DMS79 (cell line): ENCODE data around the gene ANGPT4.
"Not testable (repeated sequence)": the region's sequence is repeated elsewhere in the genome, so short reads cannot be mapped to it uniquely, and the experiment has no call there.

Experiments
- DNase-seq: peaks from one replicate; lab custom pipeline; 2025; lab: John Stamatoyannopoulos, UW

The ANGPT4 gene

GRCh38 chr20:842547-842940, 73.6 kb downstream of the ANGPT4 start:
- no peak for DNase-seq

GRCh38 chr20:841568-842546, 74.3 kb downstream of the ANGPT4 start:
- DNase-seq, result no peak

DNA sequence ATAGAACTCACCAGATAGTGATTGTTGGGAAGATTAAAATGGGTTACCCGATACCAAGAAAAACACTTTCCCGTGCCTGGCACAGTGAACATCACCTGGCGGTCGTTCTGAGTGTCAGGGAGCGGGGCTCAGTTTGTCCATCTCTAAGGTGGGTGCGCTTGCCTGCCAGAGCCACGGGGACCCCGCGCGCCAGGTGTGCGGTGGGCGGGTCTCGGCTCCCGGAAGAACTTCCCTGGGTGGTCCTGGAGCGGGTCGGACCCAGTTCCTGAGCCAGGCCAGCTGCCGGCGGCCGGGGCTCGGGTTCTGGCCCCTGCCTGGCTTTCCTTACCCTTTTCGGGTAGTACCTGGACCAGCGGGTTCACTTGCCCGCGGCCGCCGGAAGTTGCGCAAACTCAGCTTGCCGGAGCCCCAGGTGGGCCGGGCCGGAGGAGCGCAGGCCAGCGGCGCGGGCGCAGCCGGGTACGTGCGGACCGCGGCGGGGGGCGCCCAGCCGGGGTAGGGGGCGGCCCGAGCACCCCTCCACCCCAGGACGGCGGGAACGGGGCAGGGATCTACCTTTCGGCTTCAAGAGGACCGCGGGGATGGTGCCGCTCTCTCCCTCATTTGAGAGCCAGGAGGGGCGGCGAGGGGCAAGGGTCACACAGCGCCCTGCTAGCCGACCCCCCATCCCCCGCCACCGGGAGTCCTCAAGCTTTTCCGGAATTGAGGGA, 75.1 kb downstream of the ANGPT4 start:
- DNase-seq, result no peak

DNA sequence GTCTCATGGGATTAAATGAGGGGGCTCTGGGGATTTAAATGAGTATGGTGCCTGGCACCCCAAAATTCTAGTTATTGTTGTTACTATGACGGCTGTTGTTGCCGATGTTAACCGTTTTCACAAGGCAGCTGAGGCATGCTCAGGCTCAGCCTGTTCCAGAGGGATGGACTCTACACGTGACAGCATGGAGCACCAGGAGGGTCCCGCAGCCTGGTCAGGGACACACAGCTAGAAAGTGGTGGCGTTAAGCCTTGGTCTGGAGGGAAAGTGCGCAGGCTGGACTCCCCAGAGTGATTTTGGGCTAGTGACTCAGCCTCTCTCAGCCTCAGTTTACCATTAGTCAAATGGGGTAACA, 75.7 kb downstream of the ANGPT4 start:
- DNase-seq, result no peak

GRCh38 chr20:839626-840025, 76.5 kb downstream of the ANGPT4 start:
- DNase-seq, result no peak

DNA sequence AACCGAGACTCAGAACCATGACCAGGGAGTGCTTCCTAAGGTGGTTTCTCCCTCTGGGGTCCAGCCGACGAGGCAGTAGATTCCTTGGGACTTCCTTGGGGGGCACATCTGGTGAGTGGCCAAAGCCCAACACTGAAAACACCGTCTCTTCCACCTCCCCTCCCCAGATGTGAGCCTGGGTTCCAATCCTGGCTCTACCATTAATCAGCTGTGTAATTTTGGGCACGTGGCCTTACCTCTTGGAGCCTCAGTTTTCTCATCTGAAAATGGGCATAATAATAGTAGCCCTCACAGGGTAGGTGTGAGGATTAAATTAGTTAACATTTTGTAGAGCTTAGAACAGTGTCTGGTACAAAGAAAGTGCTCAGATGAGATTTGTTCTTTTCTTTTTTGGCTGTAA, 77.1 kb downstream of the ANGPT4 start:
- no peak for DNase-seq

- no peak for DNase-seq
Measured at GRCh38 chr20:836190-836589, 79.9 kb downstream of the ANGPT4 start.

GRCh38 chr20:835608-836045, 80.5 kb downstream of the ANGPT4 start:
- no peak for DNase-seq

GRCh38 chr20:834151-834746, 81.9 kb downstream of the ANGPT4 start:
- no peak for DNase-seq

DNA sequence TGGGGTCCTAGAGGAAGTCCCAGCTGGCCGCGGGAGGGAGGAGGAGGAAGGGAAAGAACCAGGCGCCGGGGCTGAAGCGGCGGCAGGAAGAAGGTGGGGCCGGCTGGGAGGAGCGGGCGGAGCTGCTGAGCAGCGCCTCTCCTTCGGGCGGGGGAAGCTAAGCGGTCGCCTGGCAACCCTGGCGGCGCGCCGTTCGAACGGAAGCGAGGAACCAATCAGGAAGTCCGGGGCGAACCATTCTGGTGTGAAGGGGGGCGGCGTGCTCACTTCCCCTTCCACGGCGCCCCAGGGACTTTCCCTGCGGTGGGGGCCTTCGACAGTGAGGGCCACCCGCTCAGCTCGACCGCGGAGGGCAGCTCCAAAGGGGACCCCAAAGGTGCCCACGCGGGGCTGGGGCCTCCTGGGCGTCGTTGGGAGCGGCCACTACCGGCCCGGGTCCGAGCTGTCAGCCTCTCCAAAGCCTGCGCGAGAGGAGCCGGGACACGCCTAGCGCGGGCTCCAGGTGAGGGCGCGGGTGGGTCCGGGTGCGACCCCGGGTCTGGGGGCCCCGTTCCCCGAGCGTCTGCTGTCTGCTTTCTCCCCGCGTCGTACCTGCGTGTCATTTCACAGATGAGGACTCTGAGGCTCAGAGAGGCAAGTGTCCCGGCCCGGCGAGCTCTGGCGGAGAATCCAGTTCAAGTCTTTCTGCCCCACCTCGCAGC, 82.5 kb downstream of the ANGPT4 start, which contains the start of gene FAM110A:
Gene FAM110A (plus strand): TSS at position 266 of the 701 bp plus-strand sequence. CDS start 11,090 bp downstream, outside the sequence.
- DNase-seq, result peak; percentile 76

DNA sequence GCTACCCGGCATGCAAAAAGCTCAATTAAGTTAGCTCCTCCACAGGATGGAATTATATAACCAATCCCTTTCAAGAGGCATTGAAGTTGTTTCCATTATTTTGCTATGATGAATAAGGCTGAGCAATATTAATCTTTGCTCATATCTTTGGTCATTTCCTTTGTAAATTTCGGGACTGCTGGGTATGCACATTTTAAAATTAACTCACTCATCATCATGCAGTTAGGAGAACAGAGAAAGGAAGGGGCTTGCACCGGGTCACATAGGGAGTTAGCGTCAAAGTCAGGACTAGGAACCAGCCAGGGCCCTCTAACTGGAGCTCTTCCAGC, 83.0 kb downstream of the ANGPT4 start:
- DNase-seq, result no peak

- no peak for DNase-seq
Measured at GRCh38 chr20:831956-832355, 84.2 kb downstream of the ANGPT4 start.

GRCh38 chr20:831251-831650, 84.9 kb downstream of the ANGPT4 start:
- DNase-seq, result no peak

DNA sequence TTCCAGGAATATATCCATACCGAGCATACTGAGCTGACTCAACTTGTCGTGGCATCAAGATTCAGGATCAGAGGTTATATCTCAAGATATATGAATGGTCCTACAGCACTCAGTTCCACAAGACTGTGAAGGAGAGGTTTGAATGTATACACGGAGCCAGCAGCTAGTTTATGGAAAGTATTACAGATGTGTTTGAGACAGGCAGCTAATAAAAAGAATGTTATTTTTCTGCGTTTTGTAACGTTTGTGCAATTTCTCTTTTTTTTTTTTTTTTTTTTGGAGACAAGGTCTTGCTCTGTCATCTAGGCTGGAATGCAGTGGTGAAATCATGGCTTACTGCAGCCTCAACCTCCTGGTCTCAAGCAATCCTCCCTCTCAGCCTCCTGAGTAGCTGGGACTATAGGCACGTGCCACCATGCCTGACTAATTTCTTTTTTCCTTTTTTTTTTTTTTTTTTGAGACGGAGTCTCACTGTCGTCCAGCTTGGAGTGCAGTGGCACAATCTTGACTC, 86.1 kb downstream of the ANGPT4 start:
- no peak for DNase-seq

- DNase-seq, result no peak
Measured at GRCh38 chr20:829551-829950, 86.6 kb downstream of the ANGPT4 start.

GRCh38 chr20:828987-829386, 87.1 kb downstream of the ANGPT4 start:
- DNase-seq, result no peak

- not testable (repeated sequence) for DNase-seq
Measured at GRCh38 chr20:827981-828380, 88.2 kb downstream of the ANGPT4 start.

- DNase-seq, result no peak
Measured at GRCh38 chr20:826695-827323, 89.3 kb downstream of the ANGPT4 start.

DNA sequence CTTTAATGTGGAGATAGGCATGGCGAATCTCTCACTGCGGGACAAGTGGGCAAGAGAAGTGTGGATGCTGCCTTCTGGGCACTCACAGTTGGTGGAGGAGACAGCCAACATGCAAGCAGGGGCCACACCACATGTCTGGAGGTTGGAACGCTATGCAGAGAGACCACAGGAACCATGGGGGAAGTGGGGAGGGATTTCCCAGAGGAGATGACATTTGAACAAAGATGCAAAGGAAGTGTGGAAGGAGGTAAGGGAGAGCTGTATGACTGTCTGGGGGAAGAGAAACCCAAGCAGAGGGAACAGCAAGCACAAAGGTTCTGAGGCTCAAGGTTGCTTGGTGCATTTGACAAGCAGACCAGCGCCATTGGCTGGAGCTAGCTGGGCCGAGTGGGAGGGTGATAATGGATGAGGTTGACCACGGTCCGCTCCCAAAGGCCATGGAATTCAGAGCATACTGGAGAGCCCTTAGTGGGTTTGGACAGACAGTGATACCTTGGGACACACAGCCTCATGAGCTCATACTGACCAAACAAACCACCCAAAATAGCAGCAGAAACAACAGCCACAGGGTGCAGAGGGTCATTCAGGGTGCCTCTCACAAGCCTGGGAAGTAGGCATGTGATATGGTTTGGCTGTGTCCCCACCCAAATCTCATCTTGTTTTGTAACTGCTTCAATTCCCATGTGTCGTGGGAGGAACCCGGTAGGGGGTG, 90.3 kb downstream of the ANGPT4 start:
- DNase-seq, result no peak

- no peak for DNase-seq
Measured at GRCh38 chr20:824916-825315, 91.2 kb downstream of the ANGPT4 start.

GRCh38 chr20:824490-824889, 91.6 kb downstream of the ANGPT4 start:
- DNase-seq, result no peak
